ENCODE results near the gene RAD1.

GRCh38 chr5:34959323-34959722, 44.0 kb upstream of the RAD1 start:
- no peak for TF ChIP-seq CTCF (conservative IDR thresholded peaks at IDR 0.05; ENCODE audit: low read length)
- no peak for TF ChIP-seq EZH2phosphoT487 (IDR thresholded peaks at IDR 0.05; ENCODE audit: borderline replicate concordance)
